HEK293T (cell line): ENCODE measurements around the gene DCUN1D4.
A peak's percentile ranks its signal among the peaks of the same experiment; 100 is the strongest.
"Not testable (repeated sequence)": the region's sequence is repeated elsewhere in the genome, so short reads cannot be mapped to it uniquely, and the experiment has no call there.

Experiments used
- CTCF ChIA-PET: fragments of 350-600 bp; formaldehyde crosslinking; extraction: SDS; loops from one replicate; lab custom pipeline; 2021; ENCODE audit warnings: antibody characterized with exemption, inconsistent platforms; lab: Yijun Ruan, JAX
- POLR2A ChIA-PET: fragments of 350-600 bp; formaldehyde crosslinking; extraction: SDS; loops from one replicate; lab custom pipeline; 2020; ENCODE audit warnings: antibody characterized with exemption, inconsistent platforms; lab: Yijun Ruan, JAX
- DNase-seq: peaks from one replicate; pipeline ENCODE4 v3.0.0; 2012; ENCODE audit warnings: mixed read lengths; ENCODE audit errors: extremely low spot score
- ARNT ChIP-seq: fragments of 450-650 bp; IDR thresholded peaks from 2 replicates; pipeline ENCODE4 v1.6.1; 2017; ENCODE audit warnings: mild to moderate bottlenecking
- BHLHE40 ChIP-seq: fragments of 450-650 bp; IDR thresholded peaks from 2 replicates; pipeline ENCODE4 v1.6.1; 2016; ENCODE audit warnings: mild to moderate bottlenecking, moderate library complexity, borderline replicate concordance
- CTBP1 ChIP-seq: fragments of 450-650 bp; IDR thresholded peaks from 2 replicates; pipeline ENCODE4 v1.6.1; 2016; ENCODE audit warnings: borderline replicate concordance
- ELF4 ChIP-seq: fragments of 450-650 bp; IDR thresholded peaks from 2 replicates; pipeline ENCODE4 v1.6.1; 2017; ENCODE audit warnings: antibody characterized with exemption
- FOXA1 ChIP-seq: fragments of 450-650 bp; IDR thresholded peaks from 2 replicates; pipeline ENCODE4 v1.6.1; 2016; ENCODE audit warnings: mild to moderate bottlenecking
- FOXK2 ChIP-seq: fragments of 450-650 bp; IDR thresholded peaks from 2 replicates; pipeline ENCODE4 v1.6.1; 2016; ENCODE audit warnings: mild to moderate bottlenecking
- FOXM1 ChIP-seq: fragments of 450-650 bp; IDR thresholded peaks from 2 replicates; pipeline ENCODE4 v1.6.1; 2017; ENCODE audit warnings: mild to moderate bottlenecking, borderline replicate concordance
- HDGF ChIP-seq: fragments of 450-650 bp; IDR thresholded peaks from 2 replicates; pipeline ENCODE4 v1.6.1; 2017; ENCODE audit warnings: antibody characterized with exemption, borderline replicate concordance
- L3MBTL2 ChIP-seq: fragments of 450-650 bp; conservative IDR thresholded peaks from 2 replicates; pipeline ENCODE4 v1.6.1; 2016; ENCODE audit warnings: mild to moderate bottlenecking
- LEF1 ChIP-seq: fragments of 450-650 bp; IDR thresholded peaks from 2 replicates; pipeline ENCODE4 v1.6.1; 2017; ENCODE audit warnings: mild to moderate bottlenecking, borderline replicate concordance
- NFRKB ChIP-seq: fragments of 450-650 bp; IDR thresholded peaks from 2 replicates; pipeline ENCODE4 v1.6.1; 2016; ENCODE audit warnings: mild to moderate bottlenecking, moderate library complexity
- PKNOX1 ChIP-seq: fragments of 450-650 bp; IDR thresholded peaks from 2 replicates; pipeline ENCODE4 v1.6.1; 2016
- SP1 ChIP-seq: fragments of 450-650 bp; IDR thresholded peaks from 2 replicates; pipeline ENCODE4 v1.6.1; 2017
- SUZ12 ChIP-seq: fragments of 450-650 bp; IDR thresholded peaks from 2 replicates; pipeline ENCODE4 v1.6.1; 2016; ENCODE audit warnings: mild to moderate bottlenecking
- TARDBP ChIP-seq: fragments of 450-650 bp; IDR thresholded peaks from 2 replicates; pipeline ENCODE4 v1.6.1; 2016
- ZNF384 ChIP-seq: fragments of 450-650 bp; IDR thresholded peaks from 2 replicates; pipeline ENCODE4 v1.6.1; 2016

DCUN1D4 gene

GRCh38 chr4:51884055-51884454, 41.1 kb downstream of the DCUN1D4 start:
- no peak for DNase-seq
- CTCF ChIA-PET: no interaction called here
- TF ChIP-seq SP1 (no peak), SUZ12 (no peak), LEF1 (no peak), TARDBP (no peak), NFRKB (no peak)
- POLR2A ChIA-PET: no interaction called here

- TF ChIP-seq LEF1 (no peak), SUZ12 (no peak), NFRKB (no peak), PKNOX1 (no peak), CTBP1 (no peak), HDGF (no peak), ZNF384 (no peak), BHLHE40 (no peak), SP1 (no peak), FOXA1 (no peak), ARNT (no peak), FOXK2 (no peak), ELF4 (no peak), TARDBP (no peak), L3MBTL2 (no peak), FOXM1 (no peak)
- ChIA-PET CTCF (no interaction called here), POLR2A (no interaction called here)
- no peak for DNase-seq
Measured at GRCh38 chr4:51884606-51885005, 41.7 kb downstream of the DCUN1D4 start.

- TF ChIP-seq ZNF384 (no peak), ELF4 (no peak), NFRKB (no peak), ARNT (no peak), HDGF (no peak), LEF1 (no peak), FOXK2 (no peak), CTBP1 (no peak), BHLHE40 (no peak), TARDBP (no peak)
- POLR2A ChIA-PET: no interaction called here
- DNase-seq: peak; percentile 36
- CTCF ChIA-PET: no interaction called here
Measured at GRCh38 chr4:51885363-51885762, 42.4 kb downstream of the DCUN1D4 start.

- POLR2A ChIA-PET: no interaction called here
- CTCF ChIA-PET: no interaction called here
- TF ChIP-seq NFRKB: no peak
- no peak for TF ChIP-seq ARNT
- TF ChIP-seq SP1: no peak
- TF ChIP-seq BHLHE40: no peak
- no peak for TF ChIP-seq LEF1
- TF ChIP-seq CTBP1: no peak
- no peak for TF ChIP-seq ZNF384
- TF ChIP-seq FOXM1: no peak
- TF ChIP-seq SUZ12: no peak
- TF ChIP-seq HDGF: no peak
- no peak for TF ChIP-seq FOXK2
- no peak for TF ChIP-seq L3MBTL2
- no peak for TF ChIP-seq PKNOX1
- no peak for TF ChIP-seq ELF4
- TF ChIP-seq TARDBP: no peak
- no peak for DNase-seq
Measured at GRCh38 chr4:51890760-51891159, 47.8 kb downstream of the DCUN1D4 start.

GRCh38 chr4:51893402-51893801, 50.4 kb downstream of the DCUN1D4 start:
- DNase-seq, POLR2A ChIA-PET, CTCF ChIA-PET: not testable (repeated sequence)

GRCh38 chr4:51894059-51894645, 51.2 kb downstream of the DCUN1D4 start:
- no peak for DNase-seq
- ChIA-PET POLR2A (no interaction called here), CTCF (no interaction called here)
- no peak for TF ChIP-seq ZNF384
- no peak for TF ChIP-seq FOXA1
- no peak for TF ChIP-seq L3MBTL2
- TF ChIP-seq PKNOX1: no peak

- no peak for DNase-seq
- ChIA-PET POLR2A (no interaction called here), CTCF (interaction anchor here (0.7 kb wide), 2 partner anchors 14 to 55 kb away, joined by 3 to 8 read pairs; no protein-coding TSS in a partner anchor)
- no peak for TF ChIP-seq FOXA1
- no peak for TF ChIP-seq ELF4
- TF ChIP-seq FOXK2: no peak
- TF ChIP-seq SP1: no peak
- no peak for TF ChIP-seq PKNOX1
- no peak for TF ChIP-seq HDGF
- no peak for TF ChIP-seq NFRKB
- no peak for TF ChIP-seq SUZ12
- TF ChIP-seq L3MBTL2: no peak
Measured at GRCh38 chr4:51895158-51895557, 52.2 kb downstream of the DCUN1D4 start.
